Keratinocyte (primary cell): Measurements from ENCODE around the gene ANKRD40.

Experiments
- EZH2 ChIP-seq: IDR thresholded peaks from one replicate; pipeline ENCODE4 v1.6.1; 2012; ENCODE audit warnings: inconsistent platforms, mild to moderate bottlenecking, low read length, moderate library complexity
- TF ChIP-seq, protein P1 (sequence below), 3 experiments: IDR thresholded peaks in 1 of 3; conservative IDR thresholded peaks in 1 of 3; optimal IDR thresholded peaks in 1 of 3; 2 replicates in 2 of 3; 3 replicates in 1 of 3; pipeline versions ENCODE3 to v1.5.1; 2011; ENCODE audit warnings: low read length in 3 of 3, mild to moderate bottlenecking in 3 of 3, moderate library complexity in 2 of 3, control low read depth in 1 of 3, inconsistent platforms in 1 of 3; ENCODE audit not compliant: insufficient read depth in 2 of 3; ENCODE audit errors: extremely low read depth in 1 of 3

DNA sequence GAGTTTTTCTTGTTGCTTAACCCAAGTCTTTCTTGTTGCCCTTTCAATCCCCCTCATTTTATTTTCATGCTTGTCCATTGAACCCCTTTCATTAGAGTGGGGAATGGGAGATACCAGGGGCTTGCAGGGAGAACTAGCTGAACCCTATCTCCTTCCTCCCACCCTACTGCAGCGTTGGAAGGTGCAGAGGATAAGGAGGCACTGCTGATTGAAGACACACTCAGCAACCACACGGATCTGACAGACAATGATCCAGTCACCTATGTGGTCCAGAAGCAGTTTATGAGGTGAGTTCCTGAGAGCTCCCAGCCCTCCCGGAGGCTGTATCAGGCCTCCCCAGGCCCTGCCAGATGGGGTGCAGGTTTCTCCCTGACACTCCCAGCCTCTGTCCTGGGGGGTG lies 32.5 kb downstream of the ANKRD40 start:
- TF ChIP-seq, protein P1, sequence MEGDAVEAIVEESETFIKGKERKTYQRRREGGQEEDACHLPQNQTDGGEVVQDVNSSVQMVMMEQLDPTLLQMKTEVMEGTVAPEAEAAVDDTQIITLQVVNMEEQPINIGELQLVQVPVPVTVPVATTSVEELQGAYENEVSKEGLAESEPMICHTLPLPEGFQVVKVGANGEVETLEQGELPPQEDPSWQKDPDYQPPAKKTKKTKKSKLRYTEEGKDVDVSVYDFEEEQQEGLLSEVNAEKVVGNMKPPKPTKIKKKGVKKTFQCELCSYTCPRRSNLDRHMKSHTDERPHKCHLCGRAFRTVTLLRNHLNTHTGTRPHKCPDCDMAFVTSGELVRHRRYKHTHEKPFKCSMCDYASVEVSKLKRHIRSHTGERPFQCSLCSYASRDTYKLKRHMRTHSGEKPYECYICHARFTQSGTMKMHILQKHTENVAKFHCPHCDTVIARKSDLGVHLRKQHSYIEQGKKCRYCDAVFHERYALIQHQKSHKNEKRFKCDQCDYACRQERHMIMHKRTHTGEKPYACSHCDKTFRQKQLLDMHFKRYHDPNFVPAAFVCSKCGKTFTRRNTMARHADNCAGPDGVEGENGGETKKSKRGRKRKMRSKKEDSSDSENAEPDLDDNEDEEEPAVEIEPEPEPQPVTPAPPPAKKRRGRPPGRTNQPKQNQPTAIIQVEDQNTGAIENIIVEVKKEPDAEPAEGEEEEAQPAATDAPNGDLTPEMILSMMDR (optimal IDR thresholded peaks at IDR 0.05 in 1 of 3, IDR thresholded peaks at IDR 0.05 in 1 of 3, conservative IDR thresholded peaks at IDR 0.05 in 1 of 3; ENCODE audit: extremely low read depth in 1 of 3, insufficient read depth in 2 of 3, low read length in 3 of 3) = no peak
- no peak for TF ChIP-seq EZH2
